Lower leg skin (tissue), 3 donors: ENCODE results near the gene TERT.

Experiments used
- CTCF ChIP-seq, 3 donors: fragments of 450-650 bp; IDR thresholded peaks; one replicate each; pipeline ENCODE4 v1.5.1; 2016; ENCODE audit warnings: antibody characterized with exemption in 3 of 3, mild to moderate bottlenecking in 3 of 3, moderate library complexity in 2 of 3
- POLR2A ChIP-seq, 2 donors: fragments of 450-650 bp; IDR thresholded peaks; one replicate each; pipeline ENCODE4 v1.6.1; 2016 to 2017; ENCODE audit warnings: antibody characterized with exemption in 2 of 2, mild to moderate bottlenecking in 1 of 2, moderate library complexity in 1 of 2

DNA sequence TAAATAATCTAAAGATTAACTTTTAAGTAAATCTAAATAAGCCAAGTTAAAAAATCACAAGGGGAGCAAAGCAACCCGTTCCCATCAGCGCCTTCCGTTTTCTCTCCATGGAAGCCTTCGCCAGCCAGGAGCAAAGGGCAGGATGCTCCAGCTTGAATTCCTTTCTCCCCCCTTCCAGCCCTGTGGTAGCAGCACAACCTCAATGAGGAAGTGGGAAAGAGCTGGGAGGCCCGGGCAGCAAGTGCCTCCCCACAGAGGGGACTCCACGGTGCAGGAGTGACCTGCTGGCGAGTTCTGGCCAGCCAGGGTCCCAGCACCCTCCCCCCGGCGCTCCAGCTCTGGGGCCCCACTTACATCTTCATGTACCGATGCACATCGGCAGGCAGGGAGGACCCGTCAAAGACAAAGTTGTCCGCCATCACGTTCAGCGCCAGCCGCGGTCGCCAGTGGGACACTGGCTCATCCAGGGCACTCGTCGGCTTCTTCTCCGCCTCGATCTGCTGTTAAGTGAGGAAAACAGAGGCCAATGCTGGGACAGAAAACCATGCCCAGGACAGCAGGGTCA, 43.7 kb upstream of the TERT start:
- TF ChIP-seq CTCF (IDR thresholded peaks at IDR 0.05) (no peak), POLR2A (IDR thresholded peaks at IDR 0.05) (no peak)
